HEK293 (cell line): ENCODE measurements around the gene CNFN.

Experiments
- CTCF ChIA-PET: fragments of 350-600 bp; formaldehyde crosslinking; extraction: SDS; loops from one replicate; lab custom pipeline; 2021; ENCODE audit warnings: antibody characterized with exemption; lab: Yijun Ruan, JAX
- POLR2A ChIA-PET: fragments of 300-600 bp; formaldehyde crosslinking; extraction: SDS; loops from one replicate; lab custom pipeline; 2020; ENCODE audit warnings: antibody characterized with exemption, inconsistent platforms; lab: Yijun Ruan, JAX
- H3K27ac ChIP-seq: fragments of 200-500 bp; sonication (Bioruptor generic); 2 replicates; pipeline ENCODE4 v1.5.1; 2014; ENCODE audit warnings: low read depth, low read length, control low read depth, inconsistent platforms; ENCODE audit errors: extremely low read depth
- H3K36me3 ChIP-seq, 2 experiments: fragments of 200-500 bp in 1 of 2; sonication (Bioruptor generic) in 1 of 2; 1 replicate in 1 of 2; 2 replicates in 1 of 2; pipeline ENCODE4 v1.5.1; 2014 to 2017; ENCODE audit warnings: inconsistent platforms in 2 of 2, low read length in 2 of 2; ENCODE audit not compliant: control insufficient read depth in 2 of 2, insufficient read depth in 1 of 2
- H3K4me1 ChIP-seq: fragments of 200-500 bp; sonication (Bioruptor generic); 2 replicates; pipeline ENCODE4 v1.5.1; 2014; ENCODE audit warnings: mild to moderate bottlenecking, low read length, inconsistent platforms; ENCODE audit not compliant: control insufficient read depth, insufficient read depth
- H3K4me3 ChIP-seq: 2 replicates; pipeline ENCODE4 v1.5.1; 2011; ENCODE audit warnings: low read depth, mild to moderate bottlenecking, control low read depth, low read length, moderate library complexity
- H3K9me3 ChIP-seq: fragments of 200-500 bp; sonication (Bioruptor generic); 2 replicates; pipeline ENCODE4 v1.5.1; 2014; ENCODE audit warnings: low read depth, low read length, inconsistent platforms; ENCODE audit not compliant: control insufficient read depth, insufficient read depth
- GFI1B ChIP-seq: fragments of 450-650 bp; formaldehyde crosslinking; IDR thresholded peaks from 2 replicates; pipeline ENCODE4 v1.5.1; 2016; ENCODE audit warnings: missing biosample characterization, missing genetic modification characterization
- INSM2 ChIP-seq: fragments of 450-650 bp; formaldehyde crosslinking; IDR thresholded peaks from 2 replicates; pipeline ENCODE4 v1.5.1; 2016; ENCODE audit warnings: missing biosample characterization, missing genetic modification characterization
- RBAK ChIP-seq: fragments of 450-650 bp; formaldehyde crosslinking; IDR thresholded peaks from 2 replicates; pipeline ENCODE4 v1.5.1; 2016; ENCODE audit warnings: missing biosample characterization, missing genetic modification characterization
- ZBTB44 ChIP-seq: fragments of 450-650 bp; IDR thresholded peaks from 2 replicates; pipeline ENCODE4 v1.5.1; 2018; ENCODE audit warnings: missing biosample characterization, mild to moderate bottlenecking, missing genetic modification characterization
- ZNF112 ChIP-seq: fragments of 450-650 bp; formaldehyde crosslinking; IDR thresholded peaks from 2 replicates; pipeline ENCODE4 v1.5.0; 2017; ENCODE audit warnings: missing biosample characterization, missing genetic modification characterization
- ZNF202 ChIP-seq: fragments of 450-650 bp; formaldehyde crosslinking; IDR thresholded peaks from 2 replicates; pipeline ENCODE4 v1.5.1; 2016; ENCODE audit warnings: missing biosample characterization, missing genetic modification characterization, borderline replicate concordance
- ZNF211 ChIP-seq: fragments of 450-650 bp; formaldehyde crosslinking; IDR thresholded peaks from 2 replicates; pipeline ENCODE4 v1.5.1; 2016; ENCODE audit warnings: low read depth, missing biosample characterization, missing genetic modification characterization
- ZNF24 ChIP-seq: fragments of 450-650 bp; formaldehyde crosslinking; IDR thresholded peaks from 2 replicates; pipeline ENCODE4 v1.5.1; 2016; ENCODE audit warnings: missing biosample characterization, missing genetic modification characterization
- ZNF510 ChIP-seq: fragments of 450-650 bp; formaldehyde crosslinking; IDR thresholded peaks from 2 replicates; pipeline ENCODE4 v1.5.1; 2018; ENCODE audit warnings: mild to moderate bottlenecking, missing genetic modification characterization, missing biosample characterization; ENCODE audit not compliant: insufficient replicate concordance
- ZNF514 ChIP-seq: fragments of 450-650 bp; formaldehyde crosslinking; IDR thresholded peaks from 2 replicates; pipeline ENCODE4 v1.5.1; 2016; ENCODE audit warnings: missing biosample characterization, missing genetic modification characterization
- ZNF518A ChIP-seq: fragments of 450-650 bp; formaldehyde crosslinking; conservative IDR thresholded peaks from 2 replicates; pipeline ENCODE4 v1.5.1; 2016; ENCODE audit warnings: low read depth, missing biosample characterization, missing genetic modification characterization
- ZNF529 ChIP-seq: fragments of 450-650 bp; formaldehyde crosslinking; IDR thresholded peaks from 2 replicates; pipeline ENCODE4 v1.5.1; 2017; ENCODE audit warnings: missing genetic modification characterization, missing biosample characterization; ENCODE audit not compliant: insufficient replicate concordance
- ZNF548 ChIP-seq: fragments of 450-650 bp; formaldehyde crosslinking; IDR thresholded peaks from 2 replicates; pipeline ENCODE4 v1.5.1; 2016; ENCODE audit warnings: missing biosample characterization, missing genetic modification characterization
- ZNF558 ChIP-seq: fragments of 450-650 bp; formaldehyde crosslinking; IDR thresholded peaks from 2 replicates; pipeline ENCODE4 v1.5.1; 2016; ENCODE audit warnings: missing biosample characterization, missing genetic modification characterization
- ZNF571 ChIP-seq: fragments of 450-650 bp; formaldehyde crosslinking; IDR thresholded peaks from 2 replicates; pipeline ENCODE4 v1.5.0; 2017; ENCODE audit warnings: missing biosample characterization, missing genetic modification characterization
- ZNF654 ChIP-seq: fragments of 450-650 bp; formaldehyde crosslinking; IDR thresholded peaks from 2 replicates; pipeline ENCODE4 v1.5.1; 2016; ENCODE audit warnings: low read depth, missing biosample characterization, missing genetic modification characterization
- ZNF660 ChIP-seq: fragments of 450-650 bp; IDR thresholded peaks from 2 replicates; pipeline ENCODE4 v1.5.1; 2018; ENCODE audit warnings: missing biosample characterization, mild to moderate bottlenecking, missing genetic modification characterization
- ZNF776 ChIP-seq: fragments of 450-650 bp; formaldehyde crosslinking; IDR thresholded peaks from 2 replicates; pipeline ENCODE4 v1.5.0; 2017; ENCODE audit warnings: missing biosample characterization, missing genetic modification characterization, borderline replicate concordance

Gene CNFN

DNA sequence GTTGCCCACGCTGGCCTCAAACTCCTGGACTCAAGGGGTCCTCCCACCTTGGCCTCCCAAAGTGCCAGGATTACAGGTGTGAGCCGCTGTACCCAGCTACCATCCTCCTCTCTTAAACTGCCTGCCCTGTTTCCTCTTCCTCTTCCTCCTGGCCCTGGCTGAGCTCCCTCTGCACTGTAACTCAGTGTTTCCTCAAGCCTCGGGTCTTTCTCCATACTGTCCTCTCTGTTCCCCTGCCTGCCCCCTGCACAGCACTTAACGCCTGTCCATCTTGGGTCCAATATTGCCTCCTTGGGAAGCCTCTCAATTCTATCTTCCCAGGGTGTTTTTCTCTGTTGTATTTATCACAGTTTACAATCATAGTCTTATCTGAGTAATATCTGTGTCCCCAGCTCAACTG lies 31.0 kb upstream of the CNFN start:
- H3K9me3 ChIP-seq = no peaks in the 10 kb centered on the region
- ChIA-PET POLR2A (interaction anchor here (1.5 to 1.9 kb wide), 2 partner anchors 19 to 24 kb away, joined by 6 read pairs; no protein-coding TSS in a partner anchor), CTCF (interaction anchor here (0.6 to 11.4 kb wide), 8 partner anchors 9 to 485 kb away, joined by 3 to 98 read pairs (median 5); partner anchors contain the start of gene CXCL17)
- H3K4me3 ChIP-seq = no peak overlapping the region
- peaks cover 3% of the 10 kb centered on the region; the same call in 1 of the 2 replicates for H3K4me1 ChIP-seq
- no peak overlapping the region for H3K27ac ChIP-seq
- no peak for TF ChIP-seq ZNF571 (tag by site-specific recombination)
- TF ChIP-seq ZNF529 (tag by site-specific recombination) = no peak
- no peak for TF ChIP-seq ZNF112 (tag by site-specific recombination)
- no peak for TF ChIP-seq ZNF510
- TF ChIP-seq ZNF660 = no peak
- no peak for TF ChIP-seq ZBTB44 (tag by site-specific recombination)
- no peak for TF ChIP-seq INSM2 (tag by site-specific recombination)
- TF ChIP-seq ZNF776 (tag by site-specific recombination) = no peak
- no peak for TF ChIP-seq ZNF211 (tag by site-specific recombination)
- TF ChIP-seq ZNF518A (tag by site-specific recombination) = no peak
- no peak for TF ChIP-seq ZNF548
- TF ChIP-seq RBAK = no peak
- TF ChIP-seq ZNF24 (tag by site-specific recombination) = no peak
- no peak for TF ChIP-seq GFI1B (tag by site-specific recombination)
- no peak for TF ChIP-seq ZNF202
- TF ChIP-seq ZNF514 (tag by site-specific recombination) = no peak
- TF ChIP-seq ZNF654 (tag by site-specific recombination) = no peak
- TF ChIP-seq ZNF558 (tag by site-specific recombination) = no peak
- no peaks in the 10 kb centered on the region for H3K36me3 ChIP-seq
